ENCODE measurements around the gene DUS1L.

- TF ChIP-seq, protein P1, sequence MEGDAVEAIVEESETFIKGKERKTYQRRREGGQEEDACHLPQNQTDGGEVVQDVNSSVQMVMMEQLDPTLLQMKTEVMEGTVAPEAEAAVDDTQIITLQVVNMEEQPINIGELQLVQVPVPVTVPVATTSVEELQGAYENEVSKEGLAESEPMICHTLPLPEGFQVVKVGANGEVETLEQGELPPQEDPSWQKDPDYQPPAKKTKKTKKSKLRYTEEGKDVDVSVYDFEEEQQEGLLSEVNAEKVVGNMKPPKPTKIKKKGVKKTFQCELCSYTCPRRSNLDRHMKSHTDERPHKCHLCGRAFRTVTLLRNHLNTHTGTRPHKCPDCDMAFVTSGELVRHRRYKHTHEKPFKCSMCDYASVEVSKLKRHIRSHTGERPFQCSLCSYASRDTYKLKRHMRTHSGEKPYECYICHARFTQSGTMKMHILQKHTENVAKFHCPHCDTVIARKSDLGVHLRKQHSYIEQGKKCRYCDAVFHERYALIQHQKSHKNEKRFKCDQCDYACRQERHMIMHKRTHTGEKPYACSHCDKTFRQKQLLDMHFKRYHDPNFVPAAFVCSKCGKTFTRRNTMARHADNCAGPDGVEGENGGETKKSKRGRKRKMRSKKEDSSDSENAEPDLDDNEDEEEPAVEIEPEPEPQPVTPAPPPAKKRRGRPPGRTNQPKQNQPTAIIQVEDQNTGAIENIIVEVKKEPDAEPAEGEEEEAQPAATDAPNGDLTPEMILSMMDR (IDR thresholded peaks at IDR 0.05; ENCODE audit: poor library complexity): no peak
- TF ChIP-seq EZH2phosphoT487 (IDR thresholded peaks at IDR 0.05; ENCODE audit: low read depth, severe bottlenecking, unreplicated experiment): no peak
Observed at GRCh38 chr17:82101767-82102679, 36.4 kb upstream of the DUS1L start.
